ENCODE measurements around the gene FAM3A.

FAM3A gene

DNA sequence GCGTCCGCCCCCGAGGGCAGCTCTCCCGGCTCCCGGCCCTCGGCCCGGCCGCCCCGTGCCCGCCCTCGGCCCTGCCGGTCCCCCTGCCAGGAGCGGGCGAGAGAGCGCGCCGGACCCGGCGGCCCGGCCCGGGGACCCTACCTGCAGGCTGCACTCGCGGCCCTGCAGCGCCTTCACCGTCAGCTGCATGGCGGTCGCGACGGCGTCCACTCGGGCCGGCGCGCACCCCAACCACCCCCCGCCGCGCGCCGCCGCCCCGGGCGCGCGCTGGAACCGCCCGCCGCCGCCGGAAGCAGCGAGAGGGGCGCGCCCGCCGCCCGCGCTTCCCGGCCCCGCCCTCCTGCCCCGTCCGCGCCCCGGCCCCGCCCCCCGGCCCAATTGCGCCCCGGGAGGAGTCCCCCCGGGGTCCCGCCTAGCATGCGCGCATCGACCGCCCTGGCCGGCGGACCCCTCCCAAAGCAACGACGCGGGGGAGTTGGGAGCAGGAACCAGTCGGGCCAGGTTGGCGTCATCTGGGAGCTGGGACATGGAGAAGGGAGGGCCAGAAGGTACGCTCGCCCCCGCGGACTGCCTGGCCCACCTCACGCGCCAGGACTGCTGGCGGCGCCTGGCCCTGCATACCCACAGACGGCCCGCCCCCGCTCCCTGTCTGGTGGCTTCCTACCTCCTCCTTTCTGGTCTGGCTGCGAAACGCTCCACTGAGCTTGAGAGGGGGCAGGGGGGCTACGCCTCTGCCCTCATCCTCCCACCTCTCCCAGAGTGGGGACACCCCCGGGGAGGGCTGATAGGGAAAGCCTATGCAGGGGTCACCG lies 29.4 kb downstream of the FAM3A start, which contains the start of gene UBL4A (continued):
- TF ChIP-seq ZBTB17 (tag by site-specific recombination; IDR thresholded peaks at IDR 0.05) (peak; percentile 54; the same call in 1 of the 2 replicates), SP2 (tag by site-specific recombination; IDR thresholded peaks at IDR 0.05) (peak; percentile 78), ZNF660 (tag by site-specific recombination; IDR thresholded peaks at IDR 0.05) (no peak), ZXDB (tag by site-specific recombination; IDR thresholded peaks at IDR 0.05) (no peak), ZFP69B (tag by site-specific recombination; IDR thresholded peaks at IDR 0.05) (0 out of 2 replicates have a peak, but pooled peaks have one; percentile 29), ZEB2 (tag by site-specific recombination; IDR thresholded peaks at IDR 0.05) (peak; percentile 68), ZNF513 (tag by site-specific recombination; IDR thresholded peaks at IDR 0.05) (no peak), GLIS2 (tag by site-specific recombination; IDR thresholded peaks at IDR 0.05) (peak; percentile 98), ZNF112 (tag by site-specific recombination; IDR thresholded peaks at IDR 0.05) (no peak), KLF9 (tag by site-specific recombination; IDR thresholded peaks at IDR 0.05; ENCODE audit: low read depth) (peak; percentile 67), ZBTB8A (tag by site-specific recombination; IDR thresholded peaks at IDR 0.05) (0 out of 2 replicates have a peak, but pooled peaks have one; percentile 9), ZNF24 (tag by site-specific recombination; IDR thresholded peaks at IDR 0.05) (no peak), HIC1 (tag by site-specific recombination; IDR thresholded peaks at IDR 0.05) (peak; percentile 68; the same call in 1 of the 2 replicates)
- TF ChIP-seq, protein P1, sequence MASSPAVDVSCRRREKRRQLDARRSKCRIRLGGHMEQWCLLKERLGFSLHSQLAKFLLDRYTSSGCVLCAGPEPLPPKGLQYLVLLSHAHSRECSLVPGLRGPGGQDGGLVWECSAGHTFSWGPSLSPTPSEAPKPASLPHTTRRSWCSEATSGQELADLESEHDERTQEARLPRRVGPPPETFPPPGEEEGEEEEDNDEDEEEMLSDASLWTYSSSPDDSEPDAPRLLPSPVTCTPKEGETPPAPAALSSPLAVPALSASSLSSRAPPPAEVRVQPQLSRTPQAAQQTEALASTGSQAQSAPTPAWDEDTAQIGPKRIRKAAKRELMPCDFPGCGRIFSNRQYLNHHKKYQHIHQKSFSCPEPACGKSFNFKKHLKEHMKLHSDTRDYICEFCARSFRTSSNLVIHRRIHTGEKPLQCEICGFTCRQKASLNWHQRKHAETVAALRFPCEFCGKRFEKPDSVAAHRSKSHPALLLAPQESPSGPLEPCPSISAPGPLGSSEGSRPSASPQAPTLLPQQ (tag by site-specific recombination; IDR thresholded peaks at IDR 0.05): peak; percentile 51; the same call in 1 of the 2 replicates
- TF ChIP-seq, protein P2, sequence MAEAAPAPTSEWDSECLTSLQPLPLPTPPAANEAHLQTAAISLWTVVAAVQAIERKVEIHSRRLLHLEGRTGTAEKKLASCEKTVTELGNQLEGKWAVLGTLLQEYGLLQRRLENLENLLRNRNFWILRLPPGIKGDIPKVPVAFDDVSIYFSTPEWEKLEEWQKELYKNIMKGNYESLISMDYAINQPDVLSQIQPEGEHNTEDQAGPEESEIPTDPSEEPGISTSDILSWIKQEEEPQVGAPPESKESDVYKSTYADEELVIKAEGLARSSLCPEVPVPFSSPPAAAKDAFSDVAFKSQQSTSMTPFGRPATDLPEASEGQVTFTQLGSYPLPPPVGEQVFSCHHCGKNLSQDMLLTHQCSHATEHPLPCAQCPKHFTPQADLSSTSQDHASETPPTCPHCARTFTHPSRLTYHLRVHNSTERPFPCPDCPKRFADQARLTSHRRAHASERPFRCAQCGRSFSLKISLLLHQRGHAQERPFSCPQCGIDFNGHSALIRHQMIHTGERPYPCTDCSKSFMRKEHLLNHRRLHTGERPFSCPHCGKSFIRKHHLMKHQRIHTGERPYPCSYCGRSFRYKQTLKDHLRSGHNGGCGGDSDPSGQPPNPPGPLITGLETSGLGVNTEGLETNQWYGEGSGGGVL (tag by site-specific recombination; IDR thresholded peaks at IDR 0.05): peak; percentile 91

DNA sequence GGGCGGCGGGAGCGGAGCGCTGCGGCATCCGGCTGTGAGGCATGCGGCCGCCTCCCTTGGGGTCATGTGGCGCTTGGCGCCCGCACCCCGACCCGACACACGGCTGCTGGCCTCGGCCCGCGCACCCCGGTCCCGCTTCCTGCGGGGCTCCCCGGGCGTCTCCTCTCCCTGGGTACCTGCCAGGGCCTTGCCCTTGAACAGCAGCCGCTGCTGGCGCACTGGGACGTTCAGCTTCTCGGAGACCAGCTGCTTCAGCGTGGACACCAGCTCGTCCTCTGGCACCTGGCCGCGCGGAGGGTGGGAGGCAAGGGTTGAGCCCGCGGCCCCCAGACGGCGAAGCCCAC lies 30.0 kb downstream of the FAM3A start:
- Histone ChIP-seq H3K4me3 (ENCODE audit: low read depth, low read length) (peak overlapping the region; percentile 55), H3K27ac (ENCODE audit: extremely low read depth, low read depth, low read length) (peak overlapping the region; percentile 94; the same call in 1 of the 2 replicates), H3K4me1 (ENCODE audit: control insufficient read depth, insufficient read depth, low read length) (no peaks in the 10 kb centered on the region; the same call in 1 of the 2 replicates), H3K36me3 (ENCODE audit: control insufficient read depth in 2 of 2, insufficient read depth in 1 of 2, low read length in 2 of 2) (peaks cover 0 to 38% of the 10 kb centered on the region in 2 experiments; a peak in 1 of 3 replicates), H3K9me3 (ENCODE audit: control insufficient read depth, insufficient read depth, low read depth, low read length) (no peaks in the 10 kb centered on the region)
- POLR2A ChIA-PET: interaction anchor here (0.7 to 3.1 kb wide), 5 partner anchors 9 to 87 kb away, joined by 3 to 10 read pairs (median 5); partner anchors contain the start of gene RPL10
- CTCF ChIA-PET: interaction anchor here (0.7 to 1.7 kb wide), 3 partner anchors 13 to 113 kb away, joined by 3 to 5 read pairs (median 4); no protein-coding TSS in a partner anchor
- TF ChIP-seq SP3 (tag by site-specific recombination; IDR thresholded peaks at IDR 0.05): no peak
- no peak for TF ChIP-seq ZNF76 (tag by site-specific recombination; IDR thresholded peaks at IDR 0.05; ENCODE audit: borderline replicate concordance, low read depth)
- no peak for TF ChIP-seq HOXD13 (CRISPR knock-in tag; IDR thresholded peaks at IDR 0.05; ENCODE audit: borderline replicate concordance)
- no peak for TF ChIP-seq ZNF211 (tag by site-specific recombination; IDR thresholded peaks at IDR 0.05; ENCODE audit: low read depth)
- no peak for TF ChIP-seq MEIS1 (CRISPR knock-in tag; IDR thresholded peaks at IDR 0.05; ENCODE audit: borderline replicate concordance)
- TF ChIP-seq ZNF658 (tag by site-specific recombination; IDR thresholded peaks at IDR 0.05): no peak
- TF ChIP-seq ZNF391 (tag by site-specific recombination; IDR thresholded peaks at IDR 0.05; ENCODE audit: borderline replicate concordance, low read depth): no peak
- TF ChIP-seq EGR2 (tag by site-specific recombination; IDR thresholded peaks at IDR 0.05; ENCODE audit: low read depth): 0 out of 2 replicates have a peak, but pooled peaks have one; percentile 29
- no peak for TF ChIP-seq ZNF24 (tag by site-specific recombination; IDR thresholded peaks at IDR 0.05)
- TF ChIP-seq ZNF561 (tag by site-specific recombination; IDR thresholded peaks at IDR 0.05; ENCODE audit: borderline replicate concordance): no peak
- TF ChIP-seq ZNF248 (tag by site-specific recombination; IDR thresholded peaks at IDR 0.05): no peak
- no peak for TF ChIP-seq KLF1 (tag by site-specific recombination; IDR thresholded peaks at IDR 0.05)
- TF ChIP-seq ZNF274 (IDR thresholded peaks at IDR 0.05; ENCODE audit: low read length): no peak
- no peak for TF ChIP-seq ZNF274 (tag by site-specific recombination; IDR thresholded peaks at IDR 0.05; ENCODE audit: borderline replicate concordance)
- TF ChIP-seq ZNF510 (tag by site-specific recombination; IDR thresholded peaks at IDR 0.05; ENCODE audit: insufficient replicate concordance): no peak
- TF ChIP-seq ZNF623 (tag by site-specific recombination; IDR thresholded peaks at IDR 0.05): no peak

Data from HEK293 (cell line).